ENCODE data around the gene GPR31.

DNA sequence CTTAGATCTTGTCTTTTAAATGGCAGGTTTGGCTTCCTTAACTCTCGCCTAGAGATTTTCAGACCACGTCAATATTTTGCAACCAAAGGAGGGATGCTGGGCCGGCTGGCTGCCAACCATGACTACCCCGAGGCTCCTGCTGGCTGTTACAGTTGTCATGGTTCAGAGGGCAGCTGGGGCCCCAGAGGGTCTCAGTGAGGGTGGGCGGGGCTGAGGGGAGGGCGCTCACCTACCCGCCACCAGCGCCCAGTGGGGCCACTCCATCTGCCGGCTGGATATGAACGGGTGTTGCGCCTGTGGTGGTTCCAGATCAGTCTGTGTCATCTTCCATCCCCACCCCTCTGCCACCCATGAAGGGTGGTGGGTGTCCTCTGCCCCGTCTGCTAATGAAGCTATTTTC is 12.3 kb downstream of the GPR31 start:
- TF ChIP-seq NR3C1 (CRISPR knock-in tag; conservative IDR thresholded peaks at IDR 0.05; ENCODE audit: low read depth) (no peak), NR2C2 (CRISPR knock-in tag; IDR thresholded peaks at IDR 0.05) (no peak), ZNF138 (CRISPR knock-in tag; conservative IDR thresholded peaks at IDR 0.05) (no peak), ZNF219 (CRISPR knock-in tag; IDR thresholded peaks at IDR 0.05; ENCODE audit: borderline replicate concordance) (no peak), IRF2 (CRISPR knock-in tag; IDR thresholded peaks at IDR 0.05; ENCODE audit: borderline replicate concordance, low read depth) (no peak), NFYB (CRISPR knock-in tag; conservative IDR thresholded peaks at IDR 0.05; ENCODE audit: low read depth) (no peak), TCF7 (CRISPR knock-in tag; IDR thresholded peaks at IDR 0.05; ENCODE audit: low read depth) (no peak), TEAD4 (CRISPR knock-in tag; IDR thresholded peaks at IDR 0.05) (no peak), SP1 (CRISPR knock-in tag; conservative IDR thresholded peaks at IDR 0.05) (no peak)
- TF ChIP-seq, protein P1, sequence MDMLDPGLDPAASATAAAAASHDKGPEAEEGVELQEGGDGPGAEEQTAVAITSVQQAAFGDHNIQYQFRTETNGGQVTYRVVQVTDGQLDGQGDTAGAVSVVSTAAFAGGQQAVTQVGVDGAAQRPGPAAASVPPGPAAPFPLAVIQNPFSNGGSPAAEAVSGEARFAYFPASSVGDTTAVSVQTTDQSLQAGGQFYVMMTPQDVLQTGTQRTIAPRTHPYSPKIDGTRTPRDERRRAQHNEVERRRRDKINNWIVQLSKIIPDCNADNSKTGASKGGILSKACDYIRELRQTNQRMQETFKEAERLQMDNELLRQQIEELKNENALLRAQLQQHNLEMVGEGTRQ (CRISPR knock-in tag; IDR thresholded peaks at IDR 0.05) = no peak
- TF ChIP-seq, protein P2, sequence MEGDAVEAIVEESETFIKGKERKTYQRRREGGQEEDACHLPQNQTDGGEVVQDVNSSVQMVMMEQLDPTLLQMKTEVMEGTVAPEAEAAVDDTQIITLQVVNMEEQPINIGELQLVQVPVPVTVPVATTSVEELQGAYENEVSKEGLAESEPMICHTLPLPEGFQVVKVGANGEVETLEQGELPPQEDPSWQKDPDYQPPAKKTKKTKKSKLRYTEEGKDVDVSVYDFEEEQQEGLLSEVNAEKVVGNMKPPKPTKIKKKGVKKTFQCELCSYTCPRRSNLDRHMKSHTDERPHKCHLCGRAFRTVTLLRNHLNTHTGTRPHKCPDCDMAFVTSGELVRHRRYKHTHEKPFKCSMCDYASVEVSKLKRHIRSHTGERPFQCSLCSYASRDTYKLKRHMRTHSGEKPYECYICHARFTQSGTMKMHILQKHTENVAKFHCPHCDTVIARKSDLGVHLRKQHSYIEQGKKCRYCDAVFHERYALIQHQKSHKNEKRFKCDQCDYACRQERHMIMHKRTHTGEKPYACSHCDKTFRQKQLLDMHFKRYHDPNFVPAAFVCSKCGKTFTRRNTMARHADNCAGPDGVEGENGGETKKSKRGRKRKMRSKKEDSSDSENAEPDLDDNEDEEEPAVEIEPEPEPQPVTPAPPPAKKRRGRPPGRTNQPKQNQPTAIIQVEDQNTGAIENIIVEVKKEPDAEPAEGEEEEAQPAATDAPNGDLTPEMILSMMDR (IDR thresholded peaks at IDR 0.05) = no peak
- TF ChIP-seq, protein P3, sequence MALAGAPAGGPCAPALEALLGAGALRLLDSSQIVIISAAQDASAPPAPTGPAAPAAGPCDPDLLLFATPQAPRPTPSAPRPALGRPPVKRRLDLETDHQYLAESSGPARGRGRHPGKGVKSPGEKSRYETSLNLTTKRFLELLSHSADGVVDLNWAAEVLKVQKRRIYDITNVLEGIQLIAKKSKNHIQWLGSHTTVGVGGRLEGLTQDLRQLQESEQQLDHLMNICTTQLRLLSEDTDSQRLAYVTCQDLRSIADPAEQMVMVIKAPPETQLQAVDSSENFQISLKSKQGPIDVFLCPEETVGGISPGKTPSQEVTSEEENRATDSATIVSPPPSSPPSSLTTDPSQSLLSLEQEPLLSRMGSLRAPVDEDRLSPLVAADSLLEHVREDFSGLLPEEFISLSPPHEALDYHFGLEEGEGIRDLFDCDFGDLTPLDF (CRISPR knock-in tag; IDR thresholded peaks at IDR 0.05) = no peak
- TF ChIP-seq, protein P4, sequence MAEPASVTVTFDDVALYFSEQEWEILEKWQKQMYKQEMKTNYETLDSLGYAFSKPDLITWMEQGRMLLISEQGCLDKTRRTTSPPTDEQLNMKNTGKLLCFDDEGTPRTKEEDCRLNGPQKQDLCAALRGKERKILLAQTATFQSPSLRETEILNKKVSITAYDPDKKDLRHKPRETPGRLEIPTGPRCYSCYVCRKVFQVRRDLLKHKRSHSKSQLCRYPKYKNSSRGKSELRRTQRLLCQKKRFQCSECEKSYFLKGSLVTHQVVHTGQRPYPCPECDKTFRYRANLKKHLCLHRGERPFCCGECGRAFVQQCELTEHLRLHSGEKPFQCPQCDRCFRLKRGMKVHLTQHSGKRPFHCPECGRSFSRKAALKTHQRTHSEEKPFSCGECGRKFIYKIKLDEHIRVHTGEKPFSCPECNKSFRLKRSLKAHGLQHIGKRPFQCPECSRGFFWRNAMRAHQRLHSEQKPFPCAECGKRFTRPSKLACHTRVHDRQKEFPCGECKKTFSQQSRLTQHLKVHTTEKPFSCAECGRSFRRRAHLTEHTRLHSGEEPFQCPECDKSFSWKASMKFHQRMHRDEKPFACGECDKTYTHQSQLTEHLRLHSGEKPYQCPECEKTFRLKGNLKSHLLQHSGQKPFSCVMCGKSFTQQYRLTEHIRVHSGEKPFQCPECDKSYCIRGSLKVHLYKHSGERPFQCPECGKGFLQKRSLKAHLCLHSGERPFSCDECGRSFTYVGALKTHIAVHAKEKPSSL (CRISPR knock-in tag; conservative IDR thresholded peaks at IDR 0.05) = no peak
- TF ChIP-seq, protein P5, sequence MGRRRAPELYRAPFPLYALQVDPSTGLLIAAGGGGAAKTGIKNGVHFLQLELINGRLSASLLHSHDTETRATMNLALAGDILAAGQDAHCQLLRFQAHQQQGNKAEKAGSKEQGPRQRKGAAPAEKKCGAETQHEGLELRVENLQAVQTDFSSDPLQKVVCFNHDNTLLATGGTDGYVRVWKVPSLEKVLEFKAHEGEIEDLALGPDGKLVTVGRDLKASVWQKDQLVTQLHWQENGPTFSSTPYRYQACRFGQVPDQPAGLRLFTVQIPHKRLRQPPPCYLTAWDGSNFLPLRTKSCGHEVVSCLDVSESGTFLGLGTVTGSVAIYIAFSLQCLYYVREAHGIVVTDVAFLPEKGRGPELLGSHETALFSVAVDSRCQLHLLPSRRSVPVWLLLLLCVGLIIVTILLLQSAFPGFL (CRISPR knock-in tag; IDR thresholded peaks at IDR 0.05; ENCODE audit: borderline replicate concordance) = no peak
